HG03097 (cell line): ENCODE results near the gene EFCAB10.
"Not testable (repeated sequence)": the region's sequence is repeated elsewhere in the genome, so short reads cannot be mapped to it uniquely, and the experiment has no call there.

Source experiments
- ATAC-seq: cut with Tn5 transposase; IDR thresholded peaks from one replicate; pipeline ENCODE4 v1.9.1; 2021; ENCODE audit not compliant: unreplicated experiment, low FRiP score

The EFCAB10 gene

DNA sequence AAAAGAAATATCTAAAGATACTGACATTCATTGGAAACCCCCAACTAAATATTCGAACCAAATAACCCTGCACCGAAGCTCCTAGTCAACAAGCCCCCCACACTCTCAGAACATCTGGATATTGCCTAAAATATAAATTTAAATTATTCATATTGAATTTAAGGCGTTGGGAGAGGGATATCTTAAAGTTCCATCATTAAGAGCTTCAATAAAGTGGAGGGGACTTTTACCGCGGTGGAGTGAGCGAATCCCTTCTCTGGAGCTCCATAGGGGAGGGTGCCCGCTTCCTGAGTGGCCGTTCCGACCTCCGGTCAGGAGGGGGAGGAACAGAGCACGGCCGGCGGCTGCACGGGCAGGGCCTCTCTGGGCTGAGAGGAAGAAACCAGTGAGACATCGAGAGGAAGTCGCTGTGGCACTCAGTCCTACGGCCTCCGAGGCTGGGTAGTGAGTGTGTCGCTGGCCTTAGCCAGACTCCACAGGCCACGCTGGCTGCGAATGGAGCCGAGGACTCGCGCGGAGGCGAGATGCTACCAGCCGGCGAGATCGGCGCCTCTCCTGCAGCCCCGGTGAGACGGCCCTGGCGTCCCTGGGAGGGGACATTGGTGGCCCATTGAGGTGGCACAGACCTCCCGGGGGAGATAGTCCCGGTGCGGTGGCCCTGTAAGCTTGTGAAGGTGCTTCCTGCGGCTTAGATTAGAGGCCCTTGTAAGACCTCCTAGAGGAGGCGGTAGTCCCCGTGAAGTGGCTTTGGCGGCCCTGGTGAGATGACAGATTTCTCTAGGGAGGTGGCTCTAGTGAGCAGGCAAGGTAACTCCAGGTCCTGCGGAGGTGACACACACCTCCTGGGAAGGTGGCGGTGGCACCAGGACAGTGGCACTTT lies 49.3 kb downstream of the EFCAB10 start, which contains the start of gene RINT1:
TSS of gene RINT1 (plus strand) at position 410 of the 880 bp plus-strand sequence. CDS start at position 525, 115 bp downstream.
- peak; percentile 95 for ATAC-seq

DNA sequence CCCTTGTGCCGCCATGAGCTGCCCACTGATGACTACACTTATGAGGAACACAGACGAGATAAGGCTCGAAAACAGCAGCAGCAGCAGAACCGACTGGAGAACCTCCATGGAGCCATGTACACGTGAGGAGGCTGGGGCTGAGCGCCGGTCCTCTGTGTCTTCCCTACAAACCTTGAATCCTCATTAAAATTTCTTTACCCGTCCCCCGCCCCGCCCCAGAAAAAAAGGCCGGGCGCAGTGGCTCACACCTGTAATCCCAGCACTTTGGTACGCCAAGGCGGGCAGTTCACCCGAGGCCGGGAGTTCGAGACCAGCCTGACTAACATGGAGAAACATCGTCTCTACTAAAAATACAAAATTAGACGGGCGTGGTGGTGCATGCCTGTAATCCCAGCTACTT lies 50.7 kb downstream of the EFCAB10 start:
- ATAC-seq: no peak

DNA sequence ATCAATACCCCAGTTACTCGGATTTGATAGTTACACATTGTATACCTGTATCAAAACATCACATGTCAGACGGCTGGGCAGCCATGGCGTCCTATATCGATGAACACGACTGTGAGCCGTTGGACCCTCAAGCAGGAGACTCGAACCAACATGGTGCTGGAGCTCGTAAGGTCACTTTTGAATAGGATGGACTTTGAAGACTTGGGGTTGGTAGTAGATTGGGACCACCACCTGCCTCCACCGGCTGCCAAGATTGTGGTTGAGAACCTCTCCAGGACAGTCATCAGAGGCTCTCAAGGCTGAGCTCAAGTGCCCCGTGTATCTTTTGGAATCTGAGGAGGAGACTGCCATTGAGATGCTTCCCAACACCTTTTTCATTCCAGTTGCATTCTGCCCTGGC lies 51.2 kb downstream of the EFCAB10 start:
- ATAC-seq: no peak

DNA sequence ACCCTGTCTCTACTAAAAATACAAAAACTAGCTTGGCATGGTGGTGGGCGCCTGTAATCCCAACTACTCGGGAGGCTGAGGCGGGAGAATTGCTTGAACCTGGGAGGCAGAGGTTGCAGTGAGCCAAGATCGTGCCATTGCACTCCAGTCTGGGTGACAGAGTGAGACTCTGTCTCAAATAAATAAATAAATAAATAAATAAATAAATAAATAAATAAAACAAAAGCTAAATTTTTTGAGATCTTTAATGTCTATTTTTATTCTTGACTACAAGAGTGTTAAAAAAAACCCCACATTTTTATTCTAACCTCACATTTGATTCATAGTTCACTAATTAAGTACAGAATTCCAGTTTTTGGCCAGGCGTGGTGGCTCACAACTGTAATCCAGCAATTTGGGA lies 53.6 kb downstream of the EFCAB10 start:
- not testable (repeated sequence) for ATAC-seq

DNA sequence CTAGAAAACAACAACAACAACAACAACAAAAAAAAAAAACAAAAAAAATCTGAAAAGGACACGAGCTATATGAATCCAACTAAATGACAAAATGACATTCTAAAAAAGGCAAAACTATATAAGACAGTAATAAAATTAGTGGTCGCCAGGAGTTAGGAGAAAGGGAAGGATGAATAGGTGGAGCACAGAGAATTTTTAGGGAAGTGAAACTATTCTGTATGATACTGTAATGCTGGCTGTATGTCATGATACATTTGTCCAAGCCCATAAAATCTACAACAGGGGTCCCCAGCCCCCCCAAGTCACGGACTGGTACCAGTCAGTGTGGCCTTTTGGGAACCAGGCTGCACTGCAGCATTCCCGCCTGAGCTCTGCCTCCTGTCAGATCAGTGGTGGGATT lies 56.5 kb downstream of the EFCAB10 start:
- no peak for ATAC-seq

DNA sequence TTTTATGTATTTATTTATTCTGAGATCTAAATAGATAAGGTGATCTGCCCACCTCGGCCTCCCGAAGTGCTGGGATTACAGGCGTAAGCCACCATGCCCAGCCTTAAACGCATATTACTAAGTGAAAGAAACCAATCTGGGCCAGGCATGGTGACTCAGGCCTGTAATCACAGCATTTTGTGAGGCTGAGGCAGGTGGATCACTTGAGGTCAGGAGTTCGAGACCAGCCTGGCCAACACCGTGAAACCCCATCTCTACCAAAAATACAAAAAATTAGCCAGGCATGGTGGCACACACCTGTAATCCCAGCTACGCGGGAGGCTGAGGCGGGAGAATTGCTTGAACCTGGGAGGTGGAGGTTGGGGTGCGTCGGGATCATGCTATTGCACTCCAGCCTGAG lies 56.9 kb downstream of the EFCAB10 start:
- ATAC-seq: not testable (repeated sequence)

DNA sequence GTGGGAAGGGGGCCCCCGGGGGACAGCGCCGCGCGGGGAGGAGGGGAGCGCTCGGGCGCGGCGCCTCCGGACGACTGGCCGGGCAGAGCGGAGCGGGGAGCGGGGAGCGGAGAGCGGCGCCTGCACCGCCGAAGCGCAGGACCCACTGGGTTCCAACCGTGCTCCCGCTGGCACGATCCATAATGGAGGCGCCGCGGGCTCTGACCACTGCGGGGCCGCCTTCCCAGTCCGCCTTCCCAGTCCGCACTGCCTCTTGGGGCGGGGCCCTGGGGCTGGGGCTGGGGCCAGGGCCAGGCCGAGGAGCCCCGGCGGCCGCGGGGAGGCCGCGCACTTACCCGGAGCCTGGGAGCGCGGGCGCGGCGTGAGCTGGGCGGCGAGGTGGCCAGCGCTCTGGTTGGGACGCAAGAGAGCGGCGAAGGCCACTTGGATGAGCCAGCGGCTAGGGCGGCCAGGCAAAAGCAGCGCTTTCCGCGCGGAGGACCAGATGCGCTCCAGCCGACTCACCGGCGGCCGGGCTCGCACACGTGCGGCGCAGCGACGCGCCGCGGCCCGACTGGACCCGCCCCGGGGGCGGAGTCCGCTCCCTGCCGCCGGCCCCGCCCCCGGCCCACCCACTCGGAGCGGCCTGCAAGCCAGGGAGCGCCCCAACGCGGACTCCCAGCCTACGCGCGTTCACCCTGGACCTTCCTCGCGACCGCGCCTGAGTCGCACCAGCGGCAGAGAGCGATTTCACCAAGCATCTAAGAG lies 59.4 kb downstream of the EFCAB10 start, which contains the start of gene PUS7:
TSS of gene PUS7 (minus strand) at position 555 of the 747 bp plus-strand sequence. CDS start 13,759 bp downstream, outside the sequence.
- peak; percentile 83 for ATAC-seq

DNA sequence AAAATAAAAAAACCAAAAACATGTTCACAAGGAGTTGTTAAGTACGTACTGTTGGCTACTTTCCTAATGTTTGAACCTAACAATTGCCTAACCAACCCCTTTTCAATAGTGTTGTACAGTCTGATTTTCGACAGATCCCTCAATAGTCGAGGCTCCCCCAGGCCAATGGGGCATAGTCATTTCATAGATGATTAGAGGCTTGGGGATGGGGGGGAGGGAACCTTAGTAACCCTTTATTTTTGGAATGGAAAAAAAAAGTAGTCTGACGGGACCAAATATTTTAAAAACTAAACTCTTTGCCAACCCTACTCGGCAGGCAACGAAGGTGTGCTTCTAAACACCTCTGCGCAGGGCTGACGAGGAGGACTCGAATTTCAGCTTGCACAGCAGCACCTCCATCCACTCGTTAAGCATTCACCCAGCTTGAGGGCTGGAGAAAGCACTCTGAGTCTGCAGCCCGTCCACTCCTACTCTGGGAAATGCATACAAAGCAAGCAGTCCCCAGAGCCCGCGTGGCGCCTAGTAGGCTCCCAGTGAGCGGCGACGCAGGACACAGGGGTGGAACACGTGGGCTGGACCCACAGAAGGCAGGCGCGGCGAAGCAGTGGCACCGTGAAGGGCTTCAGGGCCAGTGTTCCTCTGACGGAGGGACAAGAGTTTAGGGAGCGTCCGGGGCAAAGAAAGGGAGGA lies 60.1 kb downstream of the EFCAB10 start:
- ATAC-seq: peak; percentile 25

DNA sequence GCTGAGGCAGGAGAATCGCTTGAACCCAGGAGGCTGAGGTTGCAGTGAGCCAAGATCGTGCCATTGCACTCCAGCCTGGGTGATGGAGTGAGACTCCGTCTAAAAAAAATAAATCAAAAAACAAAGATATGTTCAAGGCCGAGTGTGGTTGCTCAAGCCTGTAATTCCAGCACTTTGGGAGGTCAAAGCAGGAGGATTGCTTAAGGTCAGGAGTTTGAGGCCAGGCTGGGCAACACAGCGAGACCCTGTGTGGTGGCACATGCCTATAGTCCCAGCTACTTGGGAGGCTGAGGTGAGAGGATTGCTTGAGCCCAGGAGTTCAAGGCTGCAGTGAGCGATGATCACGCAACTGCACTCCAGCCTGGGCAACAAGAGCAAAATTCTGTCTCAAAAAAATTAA lies 60.7 kb downstream of the EFCAB10 start:
- not testable (repeated sequence) for ATAC-seq

DNA sequence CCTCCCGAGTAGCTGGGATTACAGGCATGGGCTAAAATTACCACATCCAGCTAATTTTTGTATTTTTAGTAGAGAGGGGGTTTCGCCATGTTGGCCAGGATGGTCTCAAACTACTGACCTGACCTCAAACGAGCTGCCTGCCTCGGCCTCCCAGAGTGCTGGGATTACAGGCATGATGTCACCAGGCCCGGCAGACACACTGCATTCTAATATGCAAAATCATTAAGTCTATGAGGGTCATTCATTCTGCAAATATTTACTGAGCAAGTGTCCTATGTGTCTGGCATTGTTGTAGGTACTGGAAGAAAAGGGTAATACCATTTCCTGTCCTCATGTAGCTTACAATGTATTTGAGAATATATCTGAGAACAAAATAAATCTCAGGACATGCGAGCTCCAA lies 61.9 kb downstream of the EFCAB10 start:
- no peak for ATAC-seq

DNA sequence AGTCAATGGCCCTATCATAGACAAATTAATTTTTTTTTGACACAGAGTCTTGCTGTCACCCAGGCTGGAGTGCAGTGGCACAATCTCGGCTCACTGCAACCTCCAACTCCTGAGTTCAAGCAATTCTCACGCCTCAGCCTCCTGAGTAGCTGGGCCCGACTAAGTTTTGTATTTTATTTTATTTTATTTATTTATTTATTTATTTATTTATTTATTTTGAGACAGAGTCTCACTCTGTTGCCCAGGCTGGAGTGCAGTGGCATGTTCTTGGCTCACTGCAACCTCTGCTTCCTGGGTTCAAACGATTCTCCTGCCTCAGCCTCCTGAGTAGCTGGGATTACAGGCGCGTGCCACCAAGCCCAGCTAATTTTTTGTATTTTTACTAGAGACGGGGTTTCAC lies 65.7 kb downstream of the EFCAB10 start:
- not testable (repeated sequence) for ATAC-seq
